Keratinocyte (primary cell): Measurements from ENCODE around the gene RFC3. TPM values are rescaled to one million over a fixed set of nuclear protein-coding genes. Genes with fewer than 3 reads are reported as not detected.

ENCODE experiments used
- DNase-seq: peaks from one replicate; pipeline ENCODE4 v3.0.0-alpha.2; 2011; ENCODE audit warnings: low read depth, missing footprints, low spot score
- FAIRE-seq: peaks from 2 replicates; lab custom pipeline; 2011; peaks lifted over from hg19 to GRCh38; lab: Jason Lieb, UNC
- H2AFZ ChIP-seq: 2 replicates; pipeline ENCODE4 v1.6.0; 2012; ENCODE audit warnings: low read length, control low read depth, inconsistent platforms; ENCODE audit not compliant: control insufficient read depth
- H3K27ac ChIP-seq: 2 replicates; pipeline ENCODE4 v1.5.1; 2011; ENCODE audit warnings: low read length; ENCODE audit not compliant: control insufficient read depth, insufficient read depth
- H3K27me3 ChIP-seq: 3 replicates; pipeline ENCODE4 v1.6.0; 2011; ENCODE audit warnings: low read length; ENCODE audit not compliant: control insufficient read depth, insufficient read depth; ENCODE audit errors: extremely low read depth
- H3K36me3 ChIP-seq, 2 experiments: 2 replicates in 1 of 2; 3 replicates in 1 of 2; pipeline ENCODE4 v1.5.1; 2011; ENCODE audit warnings: low read length in 2 of 2, mild to moderate bottlenecking in 1 of 2; ENCODE audit not compliant: control insufficient read depth in 2 of 2, insufficient read depth in 2 of 2; ENCODE audit errors: extremely low read depth in 1 of 2
- H3K4me1 ChIP-seq: 3 replicates; pipeline ENCODE4 v1.5.1; 2011; ENCODE audit warnings: low read length; ENCODE audit not compliant: control insufficient read depth, insufficient read depth; ENCODE audit errors: extremely low read depth
- H3K4me2 ChIP-seq: 3 replicates; pipeline ENCODE4 v1.6.0; 2011; ENCODE audit warnings: low read depth, low read length; ENCODE audit not compliant: control insufficient read depth, insufficient read depth; ENCODE audit errors: extremely low read depth
- H3K4me3 ChIP-seq, 3 experiments: fragments of 200-600 bp in 1 of 3; sonication (generic) in 1 of 3; 2 replicates in 2 of 3; 3 replicates in 1 of 3; pipeline ENCODE4 v1.5.1; 2011 to 2016; ENCODE audit warnings: low read length in 3 of 3, mild to moderate bottlenecking in 3 of 3, control low read depth in 2 of 3, inconsistent platforms in 1 of 3, low read depth in 1 of 3, mixed read lengths in 1 of 3, mixed run types in 1 of 3, moderate library complexity in 1 of 3; ENCODE audit not compliant: control insufficient read depth in 2 of 3, insufficient read depth in 2 of 3; ENCODE audit errors: extremely low read depth in 1 of 3
- H3K79me2 ChIP-seq: 2 replicates; pipeline ENCODE4 v1.6.0; 2012; ENCODE audit warnings: low read length; ENCODE audit not compliant: control insufficient read depth, insufficient read depth
- H3K9ac ChIP-seq: 3 replicates; pipeline ENCODE4 v1.6.0; 2011; ENCODE audit warnings: low read length; ENCODE audit not compliant: control insufficient read depth, insufficient read depth; ENCODE audit errors: extremely low read depth
- H3K9me1 ChIP-seq: 3 replicates; pipeline ENCODE4 v1.6.0; 2011; ENCODE audit warnings: low read length; ENCODE audit not compliant: control insufficient read depth, insufficient read depth; ENCODE audit errors: extremely low read depth
- H3K9me3 ChIP-seq: 2 replicates; pipeline ENCODE4 v1.5.1; 2012; ENCODE audit warnings: low read depth, low read length; ENCODE audit not compliant: control insufficient read depth
- H4K20me1 ChIP-seq: 3 replicates; pipeline ENCODE4 v1.6.0; 2011; ENCODE audit warnings: low read length; ENCODE audit not compliant: control insufficient read depth, insufficient read depth; ENCODE audit errors: extremely low read depth
- EZH2 ChIP-seq: IDR thresholded peaks from one replicate; pipeline ENCODE4 v1.6.1; 2012; ENCODE audit warnings: inconsistent platforms, mild to moderate bottlenecking, low read length, moderate library complexity
- dilution Hi-C: fragments of 300-500 bp; cut with MboI; formaldehyde crosslinking; loops from one replicate; pipeline ENCODE4 v1.7.0; 2020; ENCODE audit warnings: low sequenced_read_pairs; ENCODE audit not compliant: extremely low pct_ligation_motif_present
- polyA plus RNA-seq, 5 experiments: library from polyadenylated mRNA; depleted of rRNA in 3 of 5; stranded (reverse) in 3 of 5; stranded (forward) in 1 of 5; unstranded in 1 of 5; fragments of >200 nt; gene quantifications; 1 replicate in 1 of 5; 2 replicates in 3 of 5; 3 replicates in 1 of 5; pipeline versions ENCODE4 v1.2.1 to v1.2.3, GENCODE V29; 2011 to 2012; ENCODE audit warnings: missing spikeins in 2 of 5, low read depth in 1 of 5, low replicate concordance in 1 of 5
- TF ChIP-seq, protein P1 (sequence below), 3 experiments: IDR thresholded peaks in 1 of 3; conservative IDR thresholded peaks in 1 of 3; optimal IDR thresholded peaks in 1 of 3; 2 replicates in 2 of 3; 3 replicates in 1 of 3; pipeline versions ENCODE3 to v1.5.1; 2011; ENCODE audit warnings: low read length in 3 of 3, mild to moderate bottlenecking in 3 of 3, moderate library complexity in 2 of 3, control low read depth in 1 of 3, inconsistent platforms in 1 of 3; ENCODE audit not compliant: insufficient read depth in 2 of 3; ENCODE audit errors: extremely low read depth in 1 of 3

RFC3 gene
- polyA plus RNA-seq, 1 donor (not counting 4 experiments of a cell fraction or from before 2014, with no cell fraction given): 20.8 TPM

- H3K4me1 ChIP-seq: peaks cover 13% of the 10 kb centered on the region
- FAIRE-seq: no peak
- H3K9ac ChIP-seq: peak overlapping the region; percentile 96
These were observed 442 bp upstream of the RFC3 start for GRCh38 chr13:33817513-33817900.

GRCh38 chr13:33825083-33825482, 7.1 kb downstream of the RFC3 start:
- Histone ChIP-seq H3K4me1 (peaks cover 3% of the 10 kb centered on the region), H3K4me3 (no peak overlapping the region), H3K27ac (no peak overlapping the region), H3K9ac (no peak overlapping the region), H3K9me3 (no peaks in the 10 kb centered on the region), H3K36me3 (peaks cover 4 to 31% of the 10 kb centered on the region in 2 experiments), H3K27me3 (no peaks in the 10 kb centered on the region), H3K4me2 (no peak overlapping the region), H4K20me1 (no peaks in the 10 kb centered on the region), H3K79me2 (peaks cover 24% of the 10 kb centered on the region), H3K9me1 (no peaks in the 10 kb centered on the region), H2AFZ (no peak overlapping the region)
- DNase-seq (no peak), FAIRE-seq (peak; percentile 17)
- dilution Hi-C loops: no loop called here
- TF ChIP-seq EZH2: no peak
- TF ChIP-seq, protein P1, sequence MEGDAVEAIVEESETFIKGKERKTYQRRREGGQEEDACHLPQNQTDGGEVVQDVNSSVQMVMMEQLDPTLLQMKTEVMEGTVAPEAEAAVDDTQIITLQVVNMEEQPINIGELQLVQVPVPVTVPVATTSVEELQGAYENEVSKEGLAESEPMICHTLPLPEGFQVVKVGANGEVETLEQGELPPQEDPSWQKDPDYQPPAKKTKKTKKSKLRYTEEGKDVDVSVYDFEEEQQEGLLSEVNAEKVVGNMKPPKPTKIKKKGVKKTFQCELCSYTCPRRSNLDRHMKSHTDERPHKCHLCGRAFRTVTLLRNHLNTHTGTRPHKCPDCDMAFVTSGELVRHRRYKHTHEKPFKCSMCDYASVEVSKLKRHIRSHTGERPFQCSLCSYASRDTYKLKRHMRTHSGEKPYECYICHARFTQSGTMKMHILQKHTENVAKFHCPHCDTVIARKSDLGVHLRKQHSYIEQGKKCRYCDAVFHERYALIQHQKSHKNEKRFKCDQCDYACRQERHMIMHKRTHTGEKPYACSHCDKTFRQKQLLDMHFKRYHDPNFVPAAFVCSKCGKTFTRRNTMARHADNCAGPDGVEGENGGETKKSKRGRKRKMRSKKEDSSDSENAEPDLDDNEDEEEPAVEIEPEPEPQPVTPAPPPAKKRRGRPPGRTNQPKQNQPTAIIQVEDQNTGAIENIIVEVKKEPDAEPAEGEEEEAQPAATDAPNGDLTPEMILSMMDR (optimal IDR thresholded peaks at IDR 0.05 in 1 of 3, IDR thresholded peaks at IDR 0.05 in 1 of 3, conservative IDR thresholded peaks at IDR 0.05 in 1 of 3; ENCODE audit: extremely low read depth in 1 of 3, insufficient read depth in 2 of 3, low read length in 3 of 3): no peak

More at GRCh38 chr13:33817513-33817900, 442 bp upstream of the RFC3 start:
- Histone ChIP-seq H4K20me1 (no peaks in the 10 kb centered on the region), H3K27ac (peak overlapping the region; percentile 90), H2AFZ (peak overlapping the region; percentile 87), H3K4me3 (peak overlapping the region; percentile 76 to 100 (median 98)), H3K36me3 (peaks cover 0 to 4% of the 10 kb centered on the region in 2 experiments), H3K79me2 (peaks cover 35% of the 10 kb centered on the region), H3K4me2 (peak overlapping the region; percentile 55), H3K9me1 (no peaks in the 10 kb centered on the region), H3K27me3 (no peaks in the 10 kb centered on the region), H3K9me3 (no peaks in the 10 kb centered on the region)
- TF ChIP-seq, protein P1 (optimal IDR thresholded peaks at IDR 0.05 in 1 of 3, IDR thresholded peaks at IDR 0.05 in 1 of 3, conservative IDR thresholded peaks at IDR 0.05 in 1 of 3; ENCODE audit: extremely low read depth in 1 of 3, insufficient read depth in 2 of 3, low read length in 3 of 3): no peak
- no peak for TF ChIP-seq EZH2
- DNase-seq: no peak
- dilution Hi-C loops: no loop called here
